ENCODE data around the gene AHSP.

- TF ChIP-seq EZH2phosphoT487 (IDR thresholded peaks at IDR 0.05; ENCODE audit: insufficient read depth, low read depth) (no peak), EZH2 (IDR thresholded peaks at IDR 0.05; ENCODE audit: insufficient read depth, poor library complexity, severe bottlenecking) (no peak)
These were observed 35.8 kb upstream of the AHSP start for GRCh38 chr16:31491778-31492418.

Data from GM23248 (cell line).